GM10248 (cell line): ENCODE measurements around the gene ETV3L.

Experiments
- CTCF ChIA-PET: fragments of 300-600 bp; sonication (Branson Sonifier 250); formaldehyde crosslinking; extraction: SDS; loops from one replicate; lab custom pipeline; 2021; ENCODE audit warnings: antibody characterized with exemption; lab: Yijun Ruan, JAX
- POLR2A ChIA-PET: fragments of 350-650 bp; sonication (Branson Sonifier 250); formaldehyde crosslinking; extraction: SDS; loops from one replicate; lab custom pipeline; 2020; ENCODE audit warnings: antibody characterized with exemption; lab: Yijun Ruan, JAX
- DNase-seq: peaks from one replicate; pipeline ENCODE4 v3.0.0; 2012; ENCODE audit errors: extremely low spot score
- TF ChIP-seq, protein P1 (sequence below): IDR thresholded peaks from 2 replicates; pipeline ENCODE4 v1.5.1; 2012; ENCODE audit warnings: mild to moderate bottlenecking, low read depth; ENCODE audit errors: extremely low read depth, missing control alignments, control extremely low read depth

Gene ETV3L

GRCh38 chr1:157085421-157085820, 14.2 kb downstream of the ETV3L start:
- no peak for DNase-seq
- CTCF ChIA-PET: interaction anchor here (10.0 kb wide), 1 partner anchor 67 kb away, joined by 567 read pairs; no protein-coding TSS in a partner anchor

GRCh38 chr1:157084720-157085119, 14.9 kb downstream of the ETV3L start:
- DNase-seq: no peak
- TF ChIP-seq, protein P1, sequence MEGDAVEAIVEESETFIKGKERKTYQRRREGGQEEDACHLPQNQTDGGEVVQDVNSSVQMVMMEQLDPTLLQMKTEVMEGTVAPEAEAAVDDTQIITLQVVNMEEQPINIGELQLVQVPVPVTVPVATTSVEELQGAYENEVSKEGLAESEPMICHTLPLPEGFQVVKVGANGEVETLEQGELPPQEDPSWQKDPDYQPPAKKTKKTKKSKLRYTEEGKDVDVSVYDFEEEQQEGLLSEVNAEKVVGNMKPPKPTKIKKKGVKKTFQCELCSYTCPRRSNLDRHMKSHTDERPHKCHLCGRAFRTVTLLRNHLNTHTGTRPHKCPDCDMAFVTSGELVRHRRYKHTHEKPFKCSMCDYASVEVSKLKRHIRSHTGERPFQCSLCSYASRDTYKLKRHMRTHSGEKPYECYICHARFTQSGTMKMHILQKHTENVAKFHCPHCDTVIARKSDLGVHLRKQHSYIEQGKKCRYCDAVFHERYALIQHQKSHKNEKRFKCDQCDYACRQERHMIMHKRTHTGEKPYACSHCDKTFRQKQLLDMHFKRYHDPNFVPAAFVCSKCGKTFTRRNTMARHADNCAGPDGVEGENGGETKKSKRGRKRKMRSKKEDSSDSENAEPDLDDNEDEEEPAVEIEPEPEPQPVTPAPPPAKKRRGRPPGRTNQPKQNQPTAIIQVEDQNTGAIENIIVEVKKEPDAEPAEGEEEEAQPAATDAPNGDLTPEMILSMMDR: no peak
- CTCF ChIA-PET: interaction anchor here (10.0 kb wide), 1 partner anchor 68 kb away, joined by 567 read pairs; no protein-coding TSS in a partner anchor
- POLR2A ChIA-PET: no interaction called here

More at GRCh38 chr1:157085421-157085820, 14.2 kb downstream of the ETV3L start:
- TF ChIP-seq, protein P1: no peak
- POLR2A ChIA-PET: no interaction called here

GRCh38 chr1:157081707-157082106, 17.9 kb downstream of the ETV3L start:
- POLR2A ChIA-PET: no interaction called here
- CTCF ChIA-PET: interaction anchor here (1.2 to 3.9 kb wide), 5 partner anchors 8 to 75 kb away, joined by 3 to 45 read pairs (median 4); no protein-coding TSS in a partner anchor
- TF ChIP-seq, protein P1: no peak
- no peak for DNase-seq

- DNase-seq: no peak
- CTCF ChIA-PET: interaction anchor here (0.7 to 3.9 kb wide), 6 partner anchors 9 to 284 kb away, joined by 3 to 45 read pairs (median 4); no protein-coding TSS in a partner anchor
- TF ChIP-seq, protein P1: no peak
- POLR2A ChIA-PET: no interaction called here
Measured at GRCh38 chr1:157080714-157081113, 18.9 kb downstream of the ETV3L start.

- TF ChIP-seq, protein P1: no peak
- CTCF ChIA-PET: interaction anchor here (1.1 to 1.7 kb wide), 2 partner anchors 13 to 79 kb away, joined by 4 to 6 read pairs; no protein-coding TSS in a partner anchor
- POLR2A ChIA-PET: no interaction called here
- no peak for DNase-seq
Measured at GRCh38 chr1:157077394-157077793, 22.2 kb downstream of the ETV3L start.

- TF ChIP-seq, protein P1: peak; percentile 54
- POLR2A ChIA-PET: no interaction called here
- peak; percentile 66 for DNase-seq
- CTCF ChIA-PET: interaction anchor here (0.6 to 3.8 kb wide), 22 partner anchors 9 to 213 kb away, joined by 3 to 30 read pairs (median 4); partner anchors contain the start of gene NTRK1
Measured at GRCh38 chr1:157073944-157074685, 25.5 kb downstream of the ETV3L start.
